Prostate gland (tissue), 2 donors: ENCODE results near the gene L2HGDH. TPM values are rescaled to one million over a fixed set of nuclear protein-coding genes. Genes with fewer than 3 reads are reported as not detected.

Source experiments
- DNase-seq: peaks from one replicate; pipeline ENCODE4 v3.0.0-alpha.2; 2019; ENCODE audit warnings: low spot score
- H3K27ac ChIP-seq, 2 donors: fragments of 200-600 bp; sonication (generic); 2 replicates each; pipeline ENCODE4 v1.5.1; 2017 to 2019
- H3K27me3 ChIP-seq: fragments of 200-600 bp; sonication (generic); replicated peaks from 2 replicates; pipeline ENCODE4 v1.5.1; 2019; ENCODE audit not compliant: insufficient read depth
- H3K36me3 ChIP-seq, 2 donors: fragments of 200-600 bp; sonication (generic); 1 replicate in 1 of 2; 2 replicates in 1 of 2; pipeline versions ENCODE4 v1.5.1 to v1.8.1; 2017 to 2019
- H3K4me1 ChIP-seq: fragments of 200-600 bp; sonication (generic); replicated peaks from 2 replicates; pipeline ENCODE4 v1.5.1; 2019
- H3K4me3 ChIP-seq, 2 donors: fragments of 200-600 bp; sonication (generic); 2 replicates each; pipeline ENCODE4 v1.5.1; 2017 to 2019
- H3K9me3 ChIP-seq: fragments of 200-600 bp; sonication (generic); 2 replicates; pipeline ENCODE4 v1.5.1; 2017
- POLR2A ChIP-seq: fragments of 450-650 bp; IDR thresholded peaks from one replicate; pipeline ENCODE4 v1.6.1; 2016; ENCODE audit warnings: antibody characterized with exemption, mild to moderate bottlenecking
- POLR2AphosphoS5 ChIP-seq: sonication (generic); formaldehyde crosslinking; IDR thresholded peaks from one replicate; pipeline ENCODE4 v1.6.1; 2017; ENCODE audit warnings: antibody characterized with exemption
- WGBS: methylation state at CpG from one replicate; pipeline ENCODE4 v1.1.5; 2018; 5-methylcytosine and 5-hydroxymethylcytosine counted together
- intact Hi-C: fragments of 100-400 bp; cut with DNase I; formaldehyde crosslinking; loops from one replicate; pipeline ENCODE4 v1.14.2; 2022
- total RNA-seq, 2 donors: library from RNA; depleted of rRNA; stranded (reverse); fragments of >200 nt; gene quantifications; one replicate each; pipeline ENCODE4 v1.1.0, GENCODE V29; 2016
- TF ChIP-seq, protein P1 (sequence below), 4 experiments: fragments of 200-600 bp in 2 of 4; fragments of 450-650 bp in 2 of 4; sonication (generic) in 2 of 4; IDR thresholded peaks; 1 replicate in 3 of 4; 2 replicates in 1 of 4; pipeline ENCODE4 v1.5.1; 2016 to 2019; ENCODE audit warnings: antibody characterized with exemption in 4 of 4, mild to moderate bottlenecking in 2 of 4, moderate library complexity in 2 of 4

The L2HGDH gene
- total RNA-seq, 2 donors from 2014 or later = 5.6 to 6.5 TPM

DNA sequence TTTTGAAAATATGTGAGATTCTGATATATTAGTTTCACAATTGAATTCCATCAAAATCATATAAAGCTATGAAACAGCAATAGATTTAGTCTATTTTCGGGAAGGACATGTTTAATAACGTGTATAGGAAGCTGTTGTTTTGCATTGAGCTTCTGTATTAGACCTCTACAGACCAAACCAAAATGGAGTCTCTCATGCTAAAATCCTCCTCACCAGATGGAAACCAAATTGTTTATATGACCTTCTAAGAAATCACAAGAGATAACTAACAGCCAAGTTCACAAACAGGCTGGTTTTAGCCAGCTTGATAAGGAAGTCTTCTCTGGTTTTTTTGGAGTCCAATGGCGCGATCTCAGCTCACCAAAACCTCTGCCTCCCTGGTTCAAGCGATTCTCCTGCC is 23.9 kb downstream of the L2HGDH start:
- Histone ChIP-seq H3K27me3 (no peaks in the 10 kb centered on the region), H3K4me1 (no peaks in the 10 kb centered on the region), H3K4me3 (no peak overlapping the region), H3K9me3 (no peaks in the 10 kb centered on the region), H3K27ac (no peak overlapping the region), H3K36me3 (no peaks in the 10 kb centered on the region)
- TF ChIP-seq, protein P1, sequence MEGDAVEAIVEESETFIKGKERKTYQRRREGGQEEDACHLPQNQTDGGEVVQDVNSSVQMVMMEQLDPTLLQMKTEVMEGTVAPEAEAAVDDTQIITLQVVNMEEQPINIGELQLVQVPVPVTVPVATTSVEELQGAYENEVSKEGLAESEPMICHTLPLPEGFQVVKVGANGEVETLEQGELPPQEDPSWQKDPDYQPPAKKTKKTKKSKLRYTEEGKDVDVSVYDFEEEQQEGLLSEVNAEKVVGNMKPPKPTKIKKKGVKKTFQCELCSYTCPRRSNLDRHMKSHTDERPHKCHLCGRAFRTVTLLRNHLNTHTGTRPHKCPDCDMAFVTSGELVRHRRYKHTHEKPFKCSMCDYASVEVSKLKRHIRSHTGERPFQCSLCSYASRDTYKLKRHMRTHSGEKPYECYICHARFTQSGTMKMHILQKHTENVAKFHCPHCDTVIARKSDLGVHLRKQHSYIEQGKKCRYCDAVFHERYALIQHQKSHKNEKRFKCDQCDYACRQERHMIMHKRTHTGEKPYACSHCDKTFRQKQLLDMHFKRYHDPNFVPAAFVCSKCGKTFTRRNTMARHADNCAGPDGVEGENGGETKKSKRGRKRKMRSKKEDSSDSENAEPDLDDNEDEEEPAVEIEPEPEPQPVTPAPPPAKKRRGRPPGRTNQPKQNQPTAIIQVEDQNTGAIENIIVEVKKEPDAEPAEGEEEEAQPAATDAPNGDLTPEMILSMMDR (IDR thresholded peaks at IDR 0.05) = no peak
- TF ChIP-seq POLR2A = no peak
- no peak for TF ChIP-seq POLR2AphosphoS5
- intact Hi-C loops = no loop called here
- 98% methylated on average over 5 of the region's 5 CpGs for WGBS
- no peak for DNase-seq

DNA sequence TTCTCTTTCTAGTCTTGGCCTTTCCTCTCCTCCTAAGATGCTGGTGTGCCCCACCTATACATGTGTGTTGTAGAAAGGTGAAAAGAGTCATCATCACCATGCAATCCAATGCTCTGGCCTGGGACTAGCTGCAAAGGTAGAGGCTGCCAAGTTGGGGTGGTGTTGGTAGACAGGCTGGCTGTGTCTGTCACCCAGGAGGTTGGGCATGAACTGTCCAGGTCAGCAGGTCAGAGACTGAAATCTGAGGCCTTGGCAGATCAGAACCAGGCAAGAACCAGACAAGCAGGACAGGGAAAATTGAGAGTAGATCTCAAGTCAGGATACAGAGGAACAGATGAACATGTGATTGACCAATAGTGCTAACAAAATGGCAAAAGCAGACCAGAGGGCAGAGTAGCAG is 26.2 kb downstream of the L2HGDH start:
- H3K27me3 ChIP-seq = no peaks in the 10 kb centered on the region
- intact Hi-C loops = no loop called here
- no peaks in the 10 kb centered on the region for H3K4me1 ChIP-seq
- H3K4me3 ChIP-seq = no peak overlapping the region
- no peak overlapping the region for H3K27ac ChIP-seq
- no peak for DNase-seq
- no peaks in the 10 kb centered on the region for H3K9me3 ChIP-seq
- no peaks in the 10 kb centered on the region for H3K36me3 ChIP-seq
- TF ChIP-seq, protein P1 (IDR thresholded peaks at IDR 0.05) = no peak
- TF ChIP-seq POLR2AphosphoS5 (no peak), POLR2A (no peak)

DNA sequence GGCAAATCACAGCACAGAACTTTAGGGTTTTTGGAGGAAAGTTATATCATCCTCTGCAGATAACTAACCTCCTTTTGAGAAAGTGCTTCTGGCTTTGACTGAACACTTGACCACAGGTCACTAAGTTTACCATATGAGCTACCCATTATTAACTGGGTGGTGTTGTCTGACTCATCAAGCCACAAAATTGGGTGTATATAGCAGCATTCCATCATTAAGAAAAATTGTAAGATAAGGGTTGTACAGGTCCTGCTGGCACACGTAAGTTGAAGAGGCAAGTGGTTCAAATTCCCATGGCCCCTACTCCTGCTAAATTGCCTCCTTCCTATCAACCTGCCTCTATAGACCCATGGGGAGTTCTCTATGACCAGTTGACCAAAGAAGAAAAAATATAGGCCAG is 39.5 kb downstream of the L2HGDH start:
- no peak overlapping the region for H3K27ac ChIP-seq
- DNase-seq = no peak
- no peaks in the 10 kb centered on the region for H3K27me3 ChIP-seq
- TF ChIP-seq, protein P1 (IDR thresholded peaks at IDR 0.05) = no peak
- no peak for TF ChIP-seq POLR2AphosphoS5
- TF ChIP-seq POLR2A = no peak
- no peak overlapping the region for H3K4me3 ChIP-seq
- no peaks in the 10 kb centered on the region for H3K9me3 ChIP-seq
- H3K36me3 ChIP-seq = no peaks in the 10 kb centered on the region
- no peaks in the 10 kb centered on the region for H3K4me1 ChIP-seq
- WGBS = 96% methylated on average over 1 of the region's 1 CpG
- intact Hi-C loops = no loop called here

DNA sequence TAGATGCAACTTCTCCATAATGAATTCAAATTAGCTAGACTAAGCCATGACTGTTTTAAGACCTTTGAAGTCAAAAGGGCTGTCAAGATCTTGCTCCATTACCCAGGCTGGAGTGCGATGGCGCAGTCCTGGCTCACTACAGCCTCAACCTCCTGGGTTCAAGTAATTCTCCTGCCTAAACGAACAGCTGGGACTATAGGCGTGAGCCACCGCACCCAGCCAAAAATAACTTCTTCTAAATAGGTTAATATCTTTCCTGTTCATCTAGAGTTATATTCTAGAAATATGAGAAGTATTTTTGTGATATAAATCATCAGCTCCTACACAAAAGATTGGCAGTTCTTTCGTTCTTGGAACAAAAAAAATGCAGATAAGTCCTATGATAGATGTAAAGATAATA is 41.1 kb downstream of the L2HGDH start:
- no peaks in the 10 kb centered on the region for H3K4me1 ChIP-seq
- no peak for DNase-seq
- no peaks in the 10 kb centered on the region for H3K27me3 ChIP-seq
- H3K27ac ChIP-seq = no peak overlapping the region
- H3K4me3 ChIP-seq = no peak overlapping the region
- intact Hi-C loops = no loop called here
- TF ChIP-seq POLR2AphosphoS5 (no peak), POLR2A (no peak)
- TF ChIP-seq, protein P1 (IDR thresholded peaks at IDR 0.05) = no peak
- 90% methylated on average over 6 of the region's 6 CpGs for WGBS
- no peaks in the 10 kb centered on the region for H3K36me3 ChIP-seq
- no peaks in the 10 kb centered on the region for H3K9me3 ChIP-seq

DNA sequence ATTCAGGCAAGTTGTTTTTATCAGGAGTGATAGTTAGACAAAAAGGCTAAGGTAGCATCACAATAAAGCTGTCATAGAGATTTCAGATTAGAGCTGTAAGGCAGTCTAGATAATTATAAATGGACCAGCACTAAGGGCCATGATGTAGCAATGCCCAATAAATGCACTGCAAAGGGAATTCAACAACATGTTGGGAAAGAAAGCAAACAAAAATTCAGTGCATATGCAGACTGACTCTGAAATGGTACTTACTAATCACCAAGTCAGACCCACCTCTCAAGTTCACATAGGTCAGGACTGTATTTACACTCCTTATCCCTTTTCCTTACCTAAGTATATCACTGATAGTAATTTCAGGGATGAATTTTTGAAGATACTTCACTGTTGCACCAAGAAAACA is 47.0 kb downstream of the L2HGDH start:
- Histone ChIP-seq H3K4me3 (no peak overlapping the region), H3K36me3 (no peaks in the 10 kb centered on the region), H3K27ac (no peak overlapping the region), H3K9me3 (no peaks in the 10 kb centered on the region), H3K4me1 (no peaks in the 10 kb centered on the region), H3K27me3 (no peaks in the 10 kb centered on the region)
- DNase-seq = no peak
- TF ChIP-seq POLR2A (no peak), POLR2AphosphoS5 (no peak)
- TF ChIP-seq, protein P1 (IDR thresholded peaks at IDR 0.05) = no peak
- intact Hi-C loops = no loop called here
